Adrenal gland (tissue), 12 donors: ENCODE results near the gene ACSF3. TPM values are rescaled to one million over a fixed set of nuclear protein-coding genes. Genes with fewer than 3 reads are reported as not detected.

Experiments used
- DNase-seq, 7 donors: peaks; one replicate each; pipeline ENCODE4 v3.0.0-alpha.2; 2019 to 2020
- H3K27ac ChIP-seq, 5 donors: fragments of 200-600 bp; sonication (generic) in 4 of 5; 1 replicate in 3 of 5; 2 replicates in 2 of 5; pipeline versions ENCODE4 v1.5.1 to v1.8.0; 2016 to 2020; ENCODE audit warnings: mild to moderate bottlenecking in 1 of 5
- H3K27me3 ChIP-seq: fragments of 200-600 bp; 2 replicates; pipeline ENCODE4 v1.8.0; 2021
- H3K36me3 ChIP-seq, 2 donors: fragments of 200-600 bp; replicated peaks in 1 of 2; 1 replicate in 1 of 2; 2 replicates in 1 of 2; pipeline versions ENCODE4 v1.5.1 to v1.8.0; 2018 to 2022
- H3K4me1 ChIP-seq, 2 donors: fragments of 200-600 bp; replicated peaks in 1 of 2; 1 replicate in 1 of 2; 2 replicates in 1 of 2; pipeline versions ENCODE4 v1.5.1 to v1.8.0; 2018 to 2021
- H3K4me3 ChIP-seq, 4 donors: fragments of 200-600 bp; sonication (generic) in 3 of 4; one replicate each; pipeline ENCODE4 v1.5.1; 2016 to 2018
- H3K9me3 ChIP-seq, 3 donors: fragments of 200-600 bp; sonication (generic) in 1 of 3; replicated peaks in 1 of 3; 1 replicate in 2 of 3; 2 replicates in 1 of 3; pipeline versions ENCODE4 v1.5.1 to v1.8.0; 2016 to 2021
- POLR2A ChIP-seq, 2 donors: fragments of 450-650 bp; IDR thresholded peaks; one replicate each; pipeline ENCODE4 v1.6.1; 2017; ENCODE audit warnings: antibody characterized with exemption in 2 of 2, mild to moderate bottlenecking in 2 of 2, moderate library complexity in 1 of 2
- WGBS, 4 donors: extraction: QIAGEN DNeasy Blood & Tissue Kit in 2 of 4; methylation state at CpG; one replicate each; pipeline versions ENCODE4 v1.1.5 to v1.1.7; 2013 to 2017; 5-methylcytosine and 5-hydroxymethylcytosine counted together
- intact Hi-C, 2 donors: fragments of 100-400 bp; cut with DNase I; formaldehyde crosslinking; loops; one replicate each; pipeline versions ENCODE4 v1.14.1 to v1.15.0; 2022 to 2023
- polyA plus RNA-seq, 3 donors: library from polyadenylated mRNA; stranded (reverse); fragments of 200-250 nt in 2 of 3; fragments of 350-450 nt in 1 of 3; fragmentation: Illumina TruSeq in 1 of 3; extraction: RNeasy Lipid Tissue Mini Kit (QIAGEN cat#74804) in 1 of 3; gene quantifications; one replicate each; pipeline ENCODE4 v1.2.3, GENCODE V29; 2013 to 2014
- total RNA-seq, 9 donors: library from RNA; depleted of rRNA in 4 of 9; stranded (reverse); fragments of >200 nt in 4 of 9; fragments of 120-200 nt in 1 of 9; fragmentation: NEBNext Ultra II Directional in 1 of 9; extraction: Animal tissue kit (Norgen Biotek cat#: 25700) in 1 of 9; gene quantifications; one replicate each; pipeline versions ENCODE4 v1.1.0 to v1.2.4, GENCODE V29; 2013 to 2023
- TF ChIP-seq, protein P1 (sequence below), 6 experiments: fragments of 450-650 bp in 4 of 6; fragments of 200-600 bp in 2 of 6; sonication (generic) in 1 of 6; IDR thresholded peaks; 1 replicate in 5 of 6; 2 replicates in 1 of 6; pipeline versions ENCODE4 v1.5.1 to v1.8.0; 2016 to 2021; ENCODE audit warnings: antibody characterized with exemption in 6 of 6, mild to moderate bottlenecking in 2 of 6, moderate library complexity in 1 of 6
- donor health status: healthy with polysubstance abuse.
- donor health status: Bipolar disorder and iron deficiency.
- donor health status: DM: yes; HTN: yes; CAD: no.
- donor health status: DM: no; HTN: no; CAD: no.
- donor health status: DM: no; HTN: no; CAD: no.
- donor health status: DM: yes; HTN: yes; CAD: no.

ACSF3 gene
- total and polyA plus RNA-seq, 12 donors, result 32.4 to 90.3 (median 57.0) TPM

DNA sequence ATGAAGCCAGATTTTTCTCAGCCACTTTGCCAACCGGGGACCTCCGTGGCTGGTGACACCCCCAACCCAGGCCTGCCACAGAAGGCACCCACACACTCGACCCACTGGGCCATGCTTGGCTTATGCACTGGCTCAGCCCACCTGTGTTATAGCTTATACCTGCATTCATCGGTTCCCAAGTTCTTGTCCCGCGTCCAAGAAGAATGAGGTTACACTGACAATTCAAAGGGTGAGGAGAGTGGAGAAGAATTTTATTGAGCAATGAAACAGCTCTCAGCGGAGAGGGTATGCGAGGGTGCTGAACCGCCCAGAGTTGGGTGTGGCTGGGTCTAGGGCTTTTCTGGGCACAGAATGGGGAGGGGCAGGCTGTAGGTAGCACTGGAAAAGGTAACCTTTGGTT is 55.7 kb downstream of the ACSF3 start:
- Histone ChIP-seq H3K27me3 (no peaks in the 10 kb centered on the region), H3K4me1 (no peaks in the 10 kb centered on the region), H3K36me3 (peaks cover 0 to 27% of the 10 kb centered on the region in 2 donors), H3K9me3 (no peaks in the 10 kb centered on the region), H3K4me3 (no peak overlapping the region), H3K27ac (no peak overlapping the region)
- WGBS, 4 donors, result 96 to 99% (median 97%) methylated on average over 9 of the region's 9 CpGs
- intact Hi-C loops, result no loop called here
- DNase-seq, result no peak
- TF ChIP-seq, protein P1, sequence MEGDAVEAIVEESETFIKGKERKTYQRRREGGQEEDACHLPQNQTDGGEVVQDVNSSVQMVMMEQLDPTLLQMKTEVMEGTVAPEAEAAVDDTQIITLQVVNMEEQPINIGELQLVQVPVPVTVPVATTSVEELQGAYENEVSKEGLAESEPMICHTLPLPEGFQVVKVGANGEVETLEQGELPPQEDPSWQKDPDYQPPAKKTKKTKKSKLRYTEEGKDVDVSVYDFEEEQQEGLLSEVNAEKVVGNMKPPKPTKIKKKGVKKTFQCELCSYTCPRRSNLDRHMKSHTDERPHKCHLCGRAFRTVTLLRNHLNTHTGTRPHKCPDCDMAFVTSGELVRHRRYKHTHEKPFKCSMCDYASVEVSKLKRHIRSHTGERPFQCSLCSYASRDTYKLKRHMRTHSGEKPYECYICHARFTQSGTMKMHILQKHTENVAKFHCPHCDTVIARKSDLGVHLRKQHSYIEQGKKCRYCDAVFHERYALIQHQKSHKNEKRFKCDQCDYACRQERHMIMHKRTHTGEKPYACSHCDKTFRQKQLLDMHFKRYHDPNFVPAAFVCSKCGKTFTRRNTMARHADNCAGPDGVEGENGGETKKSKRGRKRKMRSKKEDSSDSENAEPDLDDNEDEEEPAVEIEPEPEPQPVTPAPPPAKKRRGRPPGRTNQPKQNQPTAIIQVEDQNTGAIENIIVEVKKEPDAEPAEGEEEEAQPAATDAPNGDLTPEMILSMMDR (IDR thresholded peaks at IDR 0.05), result no peak
- TF ChIP-seq POLR2A (IDR thresholded peaks at IDR 0.05), result no peak

DNA sequence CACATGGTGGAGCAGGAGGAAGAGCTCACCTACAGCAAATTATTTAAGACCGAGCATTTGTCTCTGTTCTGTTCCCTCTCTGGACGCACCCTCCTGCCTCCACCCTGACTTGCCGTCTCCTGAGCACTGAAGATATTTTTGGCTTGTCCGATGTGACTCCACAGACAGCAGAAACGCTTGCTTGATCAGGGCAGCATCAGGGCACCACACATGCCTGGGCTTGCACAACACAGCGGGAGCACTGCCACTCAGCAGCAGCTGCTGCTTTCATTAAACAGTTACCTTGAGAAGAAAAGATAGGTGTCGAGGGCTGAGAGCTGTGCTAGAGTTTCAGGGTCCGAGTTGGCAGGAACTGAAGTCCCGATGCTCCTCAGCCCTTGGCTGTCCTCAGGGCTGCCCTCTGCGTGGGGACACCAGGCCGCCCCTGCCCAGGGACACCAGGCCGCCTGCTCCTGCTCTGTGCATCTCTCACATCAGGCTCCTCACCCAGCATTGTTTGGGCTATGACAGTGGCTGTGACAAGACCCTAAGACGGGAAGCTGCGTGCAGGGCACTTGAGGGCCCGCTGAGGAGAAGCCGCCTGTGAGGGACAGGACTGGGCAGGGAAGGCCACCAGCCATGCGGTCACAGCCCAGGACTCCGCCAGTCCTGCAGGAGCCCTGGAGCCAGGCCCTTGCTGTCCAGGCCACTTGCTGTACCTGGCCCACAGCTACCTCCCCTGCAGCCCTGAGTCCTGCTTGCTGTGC is 56.6 kb downstream of the ACSF3 start:
- intact Hi-C loops, result no loop called here
- no peak overlapping the region for H3K4me3 ChIP-seq
- H3K9me3 ChIP-seq, result no peaks in the 10 kb centered on the region
- H3K27me3 ChIP-seq, result no peaks in the 10 kb centered on the region
- DNase-seq, result no peak
- no peak for TF ChIP-seq POLR2A (IDR thresholded peaks at IDR 0.05)
- TF ChIP-seq, protein P1 (IDR thresholded peaks at IDR 0.05), result no peak
- H3K36me3 ChIP-seq, result peaks cover 0 to 26% of the 10 kb centered on the region in 2 donors
- H3K27ac ChIP-seq, result peak overlapping the region in 1 of 5 donors; percentile 61
- WGBS, 4 donors, result 91 to 100% (median 98%) methylated on average over 8 to 18 of the region's 18 CpGs
- H3K4me1 ChIP-seq, result peaks cover 2 to 9% of the 10 kb centered on the region in 2 donors

DNA sequence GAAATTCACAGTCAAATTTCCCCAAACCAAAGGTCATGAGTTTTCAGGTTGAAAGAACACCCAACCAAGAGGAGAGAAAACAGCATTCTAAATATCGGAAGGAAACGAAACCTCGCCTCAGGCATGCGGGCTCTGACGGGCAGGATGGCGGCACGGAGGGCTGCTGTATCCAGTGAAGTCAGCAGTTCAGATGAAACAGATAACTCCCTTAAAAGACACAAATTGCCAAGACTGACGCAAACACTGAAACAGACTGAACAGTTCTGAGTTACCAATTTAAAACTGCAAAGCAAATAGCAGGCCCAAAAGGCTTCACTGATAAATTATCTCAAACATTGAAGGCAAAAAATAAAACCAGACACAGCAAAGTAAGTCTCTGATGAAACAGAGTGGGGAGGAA is 57.3 kb downstream of the ACSF3 start:
- no peak overlapping the region for H3K4me3 ChIP-seq
- 90 to 99% (median 96%) methylated on average over 8 of the region's 8 CpGs for WGBS, 4 donors
- TF ChIP-seq POLR2A (IDR thresholded peaks at IDR 0.05), result no peak
- TF ChIP-seq, protein P1 (IDR thresholded peaks at IDR 0.05), result no peak
- H3K9me3 ChIP-seq, result no peaks in the 10 kb centered on the region
- peak in 2 of 7 donors; percentile 25 to 76 for DNase-seq
- H3K36me3 ChIP-seq, result peaks cover 0 to 19% of the 10 kb centered on the region in 2 donors
- H3K27ac ChIP-seq, result peak overlapping the region in 1 of 5 donors; percentile 61
- intact Hi-C loops, result no loop called here
- H3K4me1 ChIP-seq, result peaks cover 9 to 16% of the 10 kb centered on the region in 2 donors
- no peaks in the 10 kb centered on the region for H3K27me3 ChIP-seq

DNA sequence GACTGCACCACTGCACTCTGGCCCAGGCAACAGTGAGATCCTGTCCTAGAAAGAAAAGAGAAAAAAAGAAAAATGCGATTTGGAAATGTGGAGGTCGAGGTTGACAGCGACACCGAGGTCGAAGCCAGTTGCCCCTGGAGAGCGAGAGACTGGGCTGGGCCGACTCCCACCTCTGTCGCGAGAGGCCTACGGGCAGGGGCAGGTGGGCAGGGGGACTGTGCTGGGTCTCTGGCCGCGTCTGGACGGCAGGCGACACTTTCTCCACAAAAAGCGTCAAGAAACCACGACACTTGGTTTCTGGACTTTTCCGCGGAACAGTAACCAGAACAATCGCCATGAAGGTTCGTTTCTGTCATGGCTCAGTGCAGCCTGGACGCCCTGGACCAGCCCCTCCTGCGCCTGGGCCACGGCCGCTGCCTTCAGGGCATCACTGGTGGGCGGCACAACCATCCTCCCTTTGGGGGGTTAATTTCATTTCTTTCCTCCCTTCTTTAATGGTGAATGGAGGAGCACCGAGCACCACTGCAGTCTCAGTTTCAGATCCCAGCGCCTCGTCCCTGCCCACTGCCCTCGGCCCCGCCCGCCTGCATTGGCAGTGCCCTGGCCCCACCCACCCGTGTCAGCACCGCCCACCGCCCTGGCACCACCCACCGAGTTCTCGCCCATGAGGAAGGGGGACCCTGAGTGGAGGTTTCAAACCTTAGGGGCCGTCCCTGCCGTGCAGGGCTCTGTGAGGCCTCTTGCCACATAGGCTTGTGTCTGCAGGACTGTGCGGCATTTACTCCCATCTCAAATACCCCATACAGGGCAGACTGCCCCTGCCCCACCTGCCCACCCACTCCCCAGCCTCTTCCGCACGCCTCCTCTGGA is 59.4 kb downstream of the ACSF3 start:
- Histone ChIP-seq H3K4me3 (no peak overlapping the region), H3K4me1 (peaks cover 13 to 23% of the 10 kb centered on the region in 2 donors), H3K36me3 (peaks cover 0 to 12% of the 10 kb centered on the region in 2 donors), H3K27me3 (no peaks in the 10 kb centered on the region), H3K27ac (no peak overlapping the region), H3K9me3 (no peaks in the 10 kb centered on the region)
- intact Hi-C loops, result no loop called here
- TF ChIP-seq POLR2A (IDR thresholded peaks at IDR 0.05), result no peak
- TF ChIP-seq, protein P1 (IDR thresholded peaks at IDR 0.05), result no peak
- DNase-seq, result no peak
- 86 to 89% (median 87%) methylated on average over 36 to 41 of the region's 41 CpGs for WGBS, 4 donors
